Central memory CD4-positive, alpha-beta T cell (primary cell): ENCODE data around the gene KIF6.
"Not testable (repeated sequence)": the region's sequence is repeated elsewhere in the genome, so short reads cannot be mapped to it uniquely, and the experiment has no call there.

Experiments used
- DNase-seq: peaks from one replicate; pipeline ENCODE4 v3.0.0; 2022

The KIF6 gene

DNA sequence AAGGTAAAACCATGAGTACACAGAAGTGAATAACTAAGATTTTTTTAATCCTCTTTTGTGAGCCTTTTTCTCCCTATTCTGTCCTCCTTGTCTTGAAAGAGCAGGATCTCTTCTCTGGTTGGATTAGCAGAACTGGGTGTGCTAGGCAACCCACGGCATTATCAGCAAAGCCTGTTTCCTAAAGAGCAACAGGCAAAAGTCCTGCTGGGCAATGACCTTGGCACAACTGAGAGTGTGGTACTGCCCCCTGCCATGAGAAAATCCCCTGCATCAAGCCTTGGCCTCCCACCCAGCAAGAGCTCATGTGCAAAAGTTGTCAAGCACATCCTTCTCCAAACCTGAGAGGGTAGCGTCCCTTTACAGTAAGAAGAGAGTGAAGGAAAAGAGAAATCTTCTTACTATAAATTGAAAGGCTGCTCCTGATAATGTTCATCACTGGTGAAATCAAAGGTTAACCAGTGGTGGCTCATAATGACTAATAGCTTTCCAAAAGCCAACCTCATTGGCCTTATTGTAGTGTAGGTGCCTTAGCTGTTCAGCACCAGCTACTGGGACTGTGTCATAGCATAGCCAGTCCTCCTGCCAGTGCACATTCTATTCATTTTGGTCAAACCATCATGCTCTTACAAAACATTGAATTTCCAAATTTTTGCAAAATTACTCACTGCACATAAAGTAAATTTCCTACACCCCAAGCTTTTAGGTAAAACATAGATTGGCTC lies 17.1 kb downstream of the KIF6 start:
- DNase-seq, result no peak

DNA sequence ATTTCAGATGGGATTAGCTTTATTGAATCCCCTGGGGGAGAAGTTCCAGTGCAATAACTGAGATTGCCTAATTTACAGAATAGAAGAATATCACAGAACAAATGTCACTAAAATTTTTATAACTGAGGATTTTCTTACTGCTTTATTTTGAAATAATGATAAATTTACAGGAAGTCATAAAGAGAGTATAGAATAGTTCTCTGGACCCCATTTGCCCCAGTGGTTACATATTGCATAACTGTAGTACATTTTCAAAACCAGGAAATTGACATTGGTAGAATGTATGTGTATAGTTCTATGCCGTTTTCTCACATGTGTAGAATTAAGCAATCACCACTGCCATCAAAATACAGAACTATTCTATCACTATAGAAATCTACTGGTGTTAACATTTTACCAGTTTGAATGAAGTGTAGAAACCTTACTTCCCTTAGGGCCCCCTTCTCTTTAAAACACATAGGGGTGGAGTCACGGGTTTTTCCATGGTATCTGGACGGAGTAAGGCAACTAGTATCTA lies 18.3 kb downstream of the KIF6 start:
- no peak for DNase-seq

DNA sequence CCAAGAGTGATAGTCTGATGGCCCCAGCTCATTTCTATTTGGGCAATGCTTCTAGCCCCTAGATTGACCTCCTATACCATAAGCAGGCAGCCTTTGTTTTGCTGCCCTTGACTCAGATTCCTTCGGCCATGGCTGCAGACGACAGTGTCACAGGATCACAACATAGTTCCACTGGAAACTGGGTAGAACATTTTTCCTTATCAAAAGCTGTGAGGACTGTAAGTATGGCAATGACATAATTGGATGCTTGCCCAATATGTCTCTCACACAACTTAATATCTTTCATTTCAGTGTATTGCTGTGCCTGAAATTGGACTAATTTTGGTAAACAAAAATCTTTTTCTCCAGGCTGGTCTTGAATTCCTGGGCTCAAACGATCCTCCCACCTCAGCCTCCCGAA lies 22.9 kb downstream of the KIF6 start:
- DNase-seq, result no peak

DNA sequence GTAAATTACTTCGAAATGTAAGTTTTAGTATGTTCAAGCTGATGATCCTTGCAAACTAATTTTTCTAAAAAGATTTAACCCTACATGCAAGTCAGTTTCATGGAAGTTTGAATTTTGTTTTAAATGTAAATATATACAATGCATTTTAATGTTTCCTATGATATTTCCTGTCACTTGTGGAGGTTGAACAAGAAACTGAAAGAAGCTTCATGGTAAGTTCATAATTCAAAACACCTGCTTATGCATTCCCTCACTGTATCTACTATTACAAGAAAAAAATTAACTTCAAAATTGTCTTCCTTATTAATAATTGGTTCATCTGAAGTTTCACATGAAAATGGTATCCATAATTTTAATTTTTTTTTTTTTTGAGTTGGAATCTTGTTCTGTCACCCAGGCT lies 24.8 kb downstream of the KIF6 start:
- DNase-seq, result no peak

DNA sequence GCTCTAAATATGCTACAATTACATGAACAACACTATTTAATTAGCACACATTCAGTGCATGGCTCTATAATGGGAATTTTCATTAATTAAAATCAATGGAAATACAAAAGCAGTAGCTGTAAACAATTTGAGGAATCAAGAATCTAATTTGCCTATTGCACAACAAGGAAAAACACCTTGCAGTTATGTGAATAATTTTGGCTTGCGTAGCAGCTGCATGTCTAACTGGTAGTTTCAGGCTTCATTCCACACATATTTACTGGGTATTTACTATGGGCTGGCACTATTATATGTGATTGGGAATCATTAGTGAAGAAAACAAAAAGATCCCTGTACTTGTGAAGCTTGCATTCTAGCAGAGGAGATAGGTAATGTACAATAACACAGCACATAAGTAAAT lies 26.4 kb downstream of the KIF6 start:
- DNase-seq, result no peak

DNA sequence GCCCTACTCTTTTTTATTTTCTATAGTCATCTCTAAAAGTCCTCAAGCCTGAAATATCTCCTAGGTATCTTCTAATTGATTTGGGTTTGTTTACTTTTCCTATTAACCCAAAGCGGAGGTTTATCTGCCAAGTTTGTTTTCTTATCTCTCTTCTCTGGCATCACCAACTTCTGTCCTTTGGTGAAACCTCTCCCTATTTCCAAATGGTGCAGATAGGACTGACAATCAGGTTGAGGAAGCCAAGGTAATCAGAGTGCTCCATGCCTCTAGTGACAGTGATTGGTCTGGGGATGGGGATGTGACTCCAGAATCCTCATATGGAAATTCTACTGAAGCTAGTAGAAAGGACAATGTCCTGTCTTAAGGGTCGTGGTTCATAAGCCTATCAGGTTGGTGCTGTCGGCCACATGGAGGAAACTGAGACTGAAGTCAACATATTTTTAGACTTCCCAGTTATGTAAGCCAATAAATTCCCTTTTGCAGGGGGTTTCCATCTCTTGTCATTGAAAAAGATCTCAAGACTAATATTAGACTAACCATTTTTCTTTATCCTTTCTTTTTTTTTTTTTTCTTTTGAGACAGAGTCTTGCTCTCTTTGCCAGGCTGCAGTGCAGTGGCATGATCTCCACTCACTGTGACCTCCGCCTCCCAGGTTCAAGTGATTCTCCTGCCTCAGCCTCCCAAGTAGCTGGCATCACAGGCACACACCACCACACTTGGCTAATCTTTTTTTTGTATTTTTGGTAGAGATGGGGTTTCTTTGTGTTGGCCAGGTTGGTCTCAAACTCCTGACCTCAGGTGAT lies 28.0 kb downstream of the KIF6 start:
- no peak for DNase-seq

DNA sequence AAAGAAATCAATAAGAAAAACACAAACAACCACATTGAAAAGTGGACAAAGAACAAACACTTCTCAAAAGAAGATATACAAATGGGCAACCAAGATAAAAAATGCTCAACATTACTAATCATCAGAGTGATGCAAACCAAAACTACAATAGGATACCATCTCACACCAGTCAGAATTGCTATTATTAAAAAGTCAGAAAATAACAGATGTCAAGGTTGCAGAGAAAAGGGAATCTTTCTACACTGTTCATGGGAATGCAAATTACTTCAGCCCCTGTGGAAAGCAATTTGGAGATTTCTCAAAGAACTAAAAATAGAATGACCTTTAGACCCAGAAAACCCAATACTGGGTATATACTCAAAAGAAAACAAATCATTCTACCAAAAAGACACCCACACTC lies 29.8 kb downstream of the KIF6 start:
- no peak for DNase-seq

DNA sequence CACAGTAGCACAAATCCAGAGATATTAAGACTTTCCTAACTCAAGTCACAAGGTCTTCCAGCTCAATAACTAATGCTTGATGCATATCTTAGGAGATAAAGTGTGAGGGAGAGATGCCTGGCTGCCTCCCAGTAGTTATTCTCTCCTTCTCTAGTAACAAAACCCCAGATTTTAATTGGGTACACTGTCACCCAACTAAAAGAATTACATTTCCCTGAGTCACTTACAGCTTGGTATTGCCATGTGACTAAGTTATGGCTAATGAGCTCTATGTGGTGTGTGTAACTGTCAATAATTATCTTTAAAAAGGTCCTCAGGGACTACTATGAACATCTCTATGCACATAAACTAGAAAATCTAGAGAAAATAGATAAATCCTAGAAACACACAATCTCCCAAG lies 32.0 kb downstream of the KIF6 start:
- no peak for DNase-seq

DNA sequence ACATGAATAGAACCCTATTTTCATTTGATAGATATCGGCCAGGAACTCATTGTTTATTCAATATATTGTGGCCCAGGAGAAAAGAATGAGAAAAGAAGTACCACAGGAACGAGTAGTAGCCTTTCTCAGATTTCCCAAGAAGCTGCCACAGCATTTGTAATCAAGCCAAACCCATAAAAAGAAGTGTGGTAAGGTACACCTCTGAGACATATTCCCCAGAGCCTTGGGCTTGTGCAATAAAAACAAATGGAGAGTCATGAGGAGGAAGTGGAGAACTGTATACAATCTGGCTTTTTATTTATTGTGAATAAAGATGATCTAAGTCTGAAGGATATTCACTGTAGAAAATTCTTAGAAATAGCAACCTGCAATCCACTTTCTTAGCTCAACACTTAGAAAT lies 36.7 kb downstream of the KIF6 start:
- DNase-seq, result no peak

DNA sequence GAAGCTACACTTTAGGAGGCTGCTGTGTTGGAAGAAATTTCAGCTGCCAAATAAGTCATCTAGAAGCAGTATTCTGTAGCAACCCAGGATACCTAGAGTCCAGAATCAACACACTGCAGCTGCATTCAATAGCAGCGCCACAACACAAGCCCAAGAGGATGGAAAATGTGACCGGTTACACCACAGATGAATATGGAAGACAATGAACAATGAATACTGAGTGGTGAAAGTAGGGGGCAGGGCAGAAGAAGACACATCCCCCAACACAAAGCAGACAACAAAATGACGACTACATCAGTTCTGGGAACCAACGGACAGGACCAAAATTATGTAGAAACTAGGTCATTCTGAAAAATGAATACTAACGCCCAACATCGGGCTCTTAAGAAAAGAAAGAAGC lies 38.2 kb downstream of the KIF6 start:
- DNase-seq, result no peak

DNA sequence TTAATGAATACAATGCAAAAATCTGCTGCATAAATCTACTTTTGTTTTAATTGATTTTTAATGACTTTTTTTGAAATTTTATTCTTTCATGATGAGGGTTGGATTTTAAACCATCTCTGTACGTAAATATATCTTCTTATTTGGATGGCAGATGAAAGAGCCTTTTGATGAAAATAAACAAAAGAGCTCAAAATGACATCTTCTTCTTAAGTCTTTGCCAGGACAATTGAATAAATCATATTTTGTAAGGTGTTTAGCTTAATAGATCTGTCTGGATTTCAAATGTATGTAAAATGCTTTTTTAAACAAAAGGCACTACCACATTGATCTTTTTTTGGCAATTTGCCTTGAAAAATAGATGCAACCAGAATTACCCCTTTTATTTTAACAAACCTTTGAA lies 39.3 kb downstream of the KIF6 start:
- no peak for DNase-seq

DNA sequence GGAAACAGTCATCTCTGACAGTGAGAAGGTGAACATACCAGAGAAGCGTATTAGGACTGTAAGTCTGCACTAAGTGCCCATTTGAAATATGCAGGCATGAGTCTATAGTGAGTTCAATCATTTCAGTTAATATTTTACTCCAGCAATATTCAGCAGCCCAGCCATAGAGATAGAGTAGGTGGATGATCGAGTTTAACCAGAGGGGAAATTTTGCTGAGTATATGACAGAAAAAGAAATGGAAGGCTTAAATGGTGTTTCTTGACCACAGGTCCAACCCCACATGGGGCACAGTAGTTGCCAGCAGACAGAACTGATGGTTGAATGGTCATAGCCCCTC lies 39.8 kb downstream of the KIF6 start:
- DNase-seq, result no peak

DNA sequence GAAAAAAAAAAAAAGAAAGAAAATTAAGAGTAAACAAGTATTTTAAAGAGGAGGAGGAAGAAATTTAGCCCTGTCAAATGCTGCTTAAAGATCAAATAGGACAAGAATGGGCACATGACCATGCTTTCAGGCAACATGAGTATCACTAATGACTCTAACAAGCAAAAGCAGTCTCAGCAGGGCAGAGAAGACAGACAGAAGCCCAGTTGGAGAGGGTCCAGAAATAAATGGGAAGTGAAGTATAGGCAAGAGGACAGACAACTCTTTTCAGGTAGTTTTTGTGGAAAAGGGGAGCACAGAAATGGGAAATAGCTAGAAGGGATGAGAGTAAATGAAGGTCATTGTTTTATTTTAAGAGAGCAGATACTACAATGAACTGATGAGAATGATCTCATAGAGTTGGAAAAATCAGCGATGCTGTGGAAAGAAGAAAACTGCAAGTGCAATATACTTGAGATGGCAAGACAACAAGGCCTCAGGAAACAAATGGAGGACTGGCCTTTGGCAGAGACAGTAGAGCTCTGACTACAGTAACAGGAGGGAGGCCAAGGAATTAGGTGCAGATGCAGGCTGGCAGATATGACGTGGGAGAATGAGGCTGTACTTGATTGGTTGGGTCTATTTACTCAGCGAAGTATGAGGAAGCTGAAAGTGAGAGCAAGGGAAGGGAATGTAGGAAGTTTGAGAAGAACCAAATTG lies 40.3 kb downstream of the KIF6 start:
- DNase-seq, result no peak

DNA sequence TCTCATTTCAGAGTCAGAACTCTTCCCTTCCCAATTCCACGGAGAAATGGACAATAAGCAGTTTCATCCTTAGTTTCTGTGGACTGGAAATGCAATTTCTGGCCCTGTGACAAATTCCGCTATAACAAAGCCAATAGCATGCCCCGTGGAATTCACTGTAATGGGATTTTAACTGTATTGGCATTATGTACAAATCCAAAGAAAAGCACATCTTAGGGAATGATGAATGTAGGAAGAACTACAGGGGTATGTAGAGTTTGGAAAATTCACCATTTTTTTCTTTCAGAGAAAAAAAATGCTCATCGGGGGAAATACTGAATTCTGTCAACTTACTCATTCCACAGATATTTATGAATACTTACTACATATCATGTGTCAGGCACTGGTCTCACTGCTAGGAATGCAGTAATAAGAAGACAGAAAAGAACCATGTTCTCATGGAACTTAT lies 43.5 kb downstream of the KIF6 start:
- DNase-seq, result no peak

DNA sequence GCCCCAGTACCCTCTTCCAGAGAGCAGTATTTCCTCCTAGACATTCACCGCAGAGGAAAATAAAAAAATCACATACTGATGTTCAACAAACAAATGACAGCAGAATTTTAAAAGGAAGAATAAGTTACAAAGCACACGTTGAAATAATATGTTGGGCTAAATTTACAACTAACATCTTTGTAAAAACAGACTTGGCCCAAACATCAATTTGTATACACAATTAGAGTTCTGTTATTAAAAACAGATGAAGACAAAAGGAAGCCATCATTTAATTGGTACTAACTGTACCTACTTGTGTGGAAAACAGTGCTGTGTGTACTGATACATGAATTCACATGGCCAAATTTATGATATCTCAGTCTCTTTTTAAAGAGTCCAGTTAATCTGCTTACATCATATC lies 46.3 kb downstream of the KIF6 start:
- no peak for DNase-seq

DNA sequence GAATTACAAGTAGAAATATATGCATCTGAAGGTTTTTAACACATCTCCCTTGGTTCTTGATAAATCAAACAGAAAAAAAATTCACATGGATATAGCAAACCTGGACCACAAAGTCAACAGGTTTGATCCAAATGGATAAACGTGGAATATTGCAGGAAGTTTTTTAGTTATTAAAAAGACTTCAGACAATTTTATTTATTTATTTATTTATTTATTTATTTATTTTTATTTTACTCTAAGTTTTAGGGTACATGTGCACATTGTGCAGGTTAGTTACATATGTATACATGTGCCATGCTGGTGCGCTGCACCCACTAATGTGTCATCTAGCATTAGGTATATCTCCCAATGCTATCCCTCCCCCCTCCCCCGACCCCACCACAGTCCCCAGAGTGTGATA lies 47.9 kb downstream of the KIF6 start:
- not testable (repeated sequence) for DNase-seq

DNA sequence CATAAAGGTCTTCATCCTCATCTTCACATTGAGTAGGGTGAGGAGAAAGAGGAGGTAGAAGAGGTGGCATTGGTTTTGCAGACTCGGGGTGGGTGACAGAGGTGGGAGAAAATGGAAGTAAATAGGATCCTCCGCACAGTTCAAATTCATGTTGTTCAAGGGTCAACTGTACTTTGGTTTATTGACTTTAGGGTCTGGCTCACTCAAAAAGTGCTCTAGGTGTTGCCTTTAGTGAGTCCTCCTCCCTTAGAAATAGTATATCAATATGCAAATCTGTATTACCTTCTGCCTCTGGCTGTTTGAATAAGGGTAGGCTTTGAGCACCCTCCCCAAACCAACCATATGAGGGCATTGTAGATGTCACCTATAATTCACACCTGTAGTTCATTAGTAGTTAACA lies 54.7 kb downstream of the KIF6 start:
- no peak for DNase-seq

DNA sequence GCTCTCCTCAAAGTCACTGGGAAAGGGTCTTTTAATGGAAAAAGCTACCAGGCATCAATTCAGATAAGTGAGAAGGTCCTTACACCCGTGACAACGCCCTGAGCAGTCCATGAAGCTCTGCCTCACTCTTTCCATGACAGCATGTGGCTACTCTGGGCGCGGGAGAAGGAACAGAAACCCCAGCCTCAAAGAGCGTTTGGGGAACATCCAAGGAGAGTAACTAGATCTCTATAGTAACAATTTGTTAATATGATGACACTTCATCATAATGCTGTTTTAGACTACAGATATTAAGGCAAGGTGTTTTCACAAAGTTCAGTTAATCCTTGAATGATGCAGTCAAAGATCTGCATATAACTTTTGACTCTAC lies 55.2 kb downstream of the KIF6 start:
- DNase-seq, result no peak

DNA sequence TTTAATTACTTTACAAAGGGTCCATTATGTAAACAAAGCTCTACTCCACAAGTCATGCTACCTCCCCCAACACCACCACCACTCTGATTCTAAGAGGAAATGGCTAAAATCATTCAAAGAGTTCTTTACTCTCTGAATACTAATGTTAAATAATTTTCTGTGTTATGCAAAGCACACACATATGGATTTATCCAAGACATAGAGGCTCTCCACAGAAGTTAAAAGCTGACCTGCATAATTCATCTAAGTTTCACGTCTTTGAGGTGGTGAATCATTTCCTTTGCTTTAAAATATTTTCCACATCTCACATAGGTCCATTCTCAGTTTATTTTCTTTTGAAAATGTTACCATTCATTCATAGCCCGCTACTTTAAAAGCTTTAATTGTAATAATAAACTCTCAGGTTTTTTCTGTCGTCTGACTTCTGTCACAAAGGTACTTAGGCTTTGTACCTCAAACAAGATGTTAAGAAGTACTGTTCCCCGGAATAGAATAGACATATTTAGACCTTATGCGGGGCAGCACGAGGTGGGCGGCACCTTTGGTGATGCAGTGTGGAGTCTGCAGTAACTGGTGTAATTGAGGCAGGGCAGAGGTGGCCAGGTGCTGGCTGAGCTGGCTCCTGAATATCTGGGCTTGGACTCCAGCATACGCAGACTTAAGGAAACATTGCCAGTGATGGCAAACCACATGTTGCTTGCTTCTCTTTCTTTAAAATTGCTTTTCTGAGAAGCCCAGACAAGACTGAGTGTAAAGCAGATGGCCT lies 55.8 kb downstream of the KIF6 start:
- DNase-seq, result no peak

DNA sequence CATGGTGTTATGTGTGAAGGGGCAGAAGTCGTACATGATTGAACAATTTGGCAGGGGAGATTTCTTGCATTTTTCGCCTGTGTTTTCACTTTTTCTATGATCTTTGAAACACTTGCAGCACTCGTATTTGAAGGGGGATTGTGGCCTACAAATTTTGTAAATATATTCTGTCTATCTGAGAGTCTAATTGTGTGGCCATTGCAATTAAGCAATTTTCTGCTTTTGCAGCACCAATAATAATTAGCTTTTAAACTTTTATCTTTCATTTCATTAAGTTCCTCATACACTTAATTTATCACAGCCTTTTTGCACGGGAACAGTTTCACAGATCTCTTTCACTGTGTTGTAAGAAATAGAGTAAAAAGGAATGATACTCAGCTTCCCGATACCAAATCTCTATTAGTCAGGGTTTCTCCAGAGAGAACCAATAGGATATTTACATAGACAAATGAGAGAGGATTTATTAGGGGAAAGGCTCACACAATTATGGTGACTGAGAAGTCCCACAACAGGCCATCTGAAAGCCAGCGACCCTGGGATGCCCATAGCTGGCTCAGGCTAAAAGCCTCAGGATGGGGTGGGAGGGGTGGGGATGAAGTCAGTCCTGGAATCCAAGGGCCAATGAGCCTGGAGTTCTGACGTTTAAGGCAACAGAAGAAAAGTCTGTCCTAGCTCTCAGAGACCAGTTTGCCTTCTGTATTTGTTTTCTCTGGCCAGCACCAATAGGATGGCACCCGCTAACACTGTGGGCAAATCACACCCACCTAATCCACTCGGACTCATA lies 58.3 kb downstream of the KIF6 start:
- no peak for DNase-seq

DNA sequence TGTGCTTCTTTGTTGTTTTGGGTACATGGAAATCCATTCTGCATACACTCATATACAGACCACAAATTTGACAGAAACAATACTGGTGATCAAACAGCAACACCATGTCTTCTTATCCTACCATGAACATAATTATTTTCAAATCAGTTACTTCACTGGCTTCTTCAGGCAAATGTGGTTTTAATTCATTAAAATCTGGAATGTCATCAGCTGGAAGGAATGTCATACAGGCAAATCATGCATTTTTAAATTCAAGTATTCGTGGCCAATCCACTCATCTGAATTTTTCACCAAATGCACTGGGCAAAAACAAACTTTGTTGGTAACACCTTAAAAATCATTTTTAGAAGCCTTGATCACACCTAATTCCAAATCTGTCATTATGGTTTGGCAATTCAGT lies 59.3 kb downstream of the KIF6 start:
- no peak for DNase-seq

DNA sequence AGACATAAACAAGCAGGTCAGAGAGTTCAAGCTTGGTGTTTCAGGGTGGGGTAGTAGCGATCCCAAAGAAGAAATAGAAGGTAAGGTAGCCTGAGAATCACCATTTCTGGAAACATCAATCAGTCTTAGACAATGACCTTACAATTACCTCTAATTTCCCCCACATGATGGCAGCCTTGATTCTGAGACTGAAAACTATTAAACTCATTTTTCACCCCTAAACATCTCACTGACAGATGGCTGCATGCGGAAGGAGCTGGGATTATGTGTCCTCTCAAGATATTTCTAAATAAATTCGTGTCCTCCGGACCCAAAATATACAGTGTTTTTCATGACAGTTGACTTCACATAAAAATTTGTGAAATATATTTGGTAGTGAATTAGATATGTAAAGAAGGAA lies 61.0 kb downstream of the KIF6 start:
- no peak for DNase-seq
